ENCODE results near the gene MARCHF7. TPM values are rescaled to one million over a fixed set of nuclear protein-coding genes. Genes with fewer than 3 reads are reported as not detected.
"Not testable (repeated sequence)": the region's sequence is repeated elsewhere in the genome, so short reads cannot be mapped to it uniquely, and the experiment has no call there.

MARCHF7 gene
- total RNA-seq, 1 donor from 2014 or later: 67.1 TPM

DNA sequence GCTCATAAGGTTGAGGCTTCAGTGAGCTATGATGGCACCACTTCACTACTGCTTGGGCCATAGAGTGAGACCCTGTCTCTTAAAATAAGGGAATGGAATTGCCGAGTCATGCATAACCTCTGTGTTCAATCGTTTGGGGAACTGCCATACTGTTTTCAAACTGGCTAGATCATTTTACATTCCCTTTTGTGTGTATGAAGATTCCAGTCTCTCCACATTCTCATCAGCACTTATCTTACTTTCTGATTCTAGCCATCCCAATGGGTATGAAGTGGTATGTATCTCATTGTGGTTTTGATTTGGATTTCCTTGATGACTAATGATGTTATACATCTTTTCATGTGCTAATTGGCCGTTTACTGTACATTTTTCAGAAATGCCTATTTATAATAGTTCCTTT lies 23.7 kb downstream of the MARCHF7 start:
- Mint-ChIP-seq H3K27me3 (no peaks in the 10 kb centered on the region), H3K9me3 (no peaks in the 10 kb centered on the region), H3K4me1 (peaks cover 11% of the 10 kb centered on the region), H3K27ac (no peak overlapping the region), H3K36me3 (ENCODE audit: low read depth) (peaks cover 61% of the 10 kb centered on the region), H3K4me3 (no peak overlapping the region)
- DNase-seq: no peak
- intact Hi-C loops (cut with micrococcal nuclease): no loop called here

DNA sequence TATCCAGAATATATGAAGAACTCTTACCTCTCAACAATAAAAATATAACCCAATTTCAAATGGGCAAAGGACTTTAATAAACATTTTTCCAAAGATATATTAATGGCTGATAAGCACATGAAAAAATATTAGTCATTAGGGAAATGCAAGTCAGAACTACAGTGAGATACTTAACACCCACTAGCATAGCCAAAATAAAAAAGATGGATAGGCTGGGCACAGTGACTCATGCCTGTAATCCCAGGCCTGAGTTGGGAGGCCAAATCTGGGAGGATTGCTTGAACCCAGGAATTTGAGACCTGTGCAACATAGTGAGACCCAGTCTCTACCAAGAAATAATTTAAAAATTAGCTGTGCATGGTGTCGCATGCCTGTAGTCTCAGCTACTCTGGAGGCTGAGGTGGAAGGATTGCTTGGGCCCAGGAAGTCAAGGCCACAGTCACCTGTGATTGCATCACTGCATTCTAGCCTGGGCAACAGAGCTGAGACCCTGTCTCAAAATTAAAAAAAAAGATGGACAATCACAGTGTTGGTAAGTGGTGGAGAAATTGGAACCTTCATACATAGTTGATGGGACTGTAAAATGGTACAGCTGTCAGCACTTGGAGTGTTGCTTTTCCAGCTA lies 25.1 kb downstream of the MARCHF7 start:
- no peak for DNase-seq
- intact Hi-C loops (cut with micrococcal nuclease): no loop called here
- no peak overlapping the region for H3K27ac Mint-ChIP-seq
- H3K4me1 Mint-ChIP-seq: peaks cover 11% of the 10 kb centered on the region
- H3K9me3 Mint-ChIP-seq: no peaks in the 10 kb centered on the region
- H3K4me3 Mint-ChIP-seq: no peak overlapping the region
- peaks cover 64% of the 10 kb centered on the region for H3K36me3 Mint-ChIP-seq (ENCODE audit: low read depth)
- H3K27me3 Mint-ChIP-seq: no peaks in the 10 kb centered on the region

DNA sequence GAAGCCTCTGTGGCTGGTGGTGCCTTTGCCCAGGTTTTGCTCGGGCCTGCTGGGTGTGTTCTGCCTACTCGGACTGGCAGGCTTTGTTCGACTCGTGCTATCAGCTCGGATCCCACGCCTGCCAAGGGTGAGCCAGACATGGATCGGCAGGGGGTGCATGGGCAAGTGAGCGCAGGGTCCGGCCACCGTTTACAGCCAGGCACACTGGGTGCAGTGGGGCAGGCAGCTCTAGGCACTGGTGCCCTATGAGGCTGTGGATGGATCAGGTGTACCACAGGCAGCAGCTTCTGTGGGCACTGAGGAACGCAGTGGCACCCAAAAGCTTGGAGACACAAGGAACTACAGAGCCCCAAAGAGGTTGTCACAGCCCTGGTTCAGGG lies 25.6 kb downstream of the MARCHF7 start:
- Mint-ChIP-seq H3K36me3 (ENCODE audit: low read depth) (peaks cover 65% of the 10 kb centered on the region), H3K27me3 (no peaks in the 10 kb centered on the region)

DNA sequence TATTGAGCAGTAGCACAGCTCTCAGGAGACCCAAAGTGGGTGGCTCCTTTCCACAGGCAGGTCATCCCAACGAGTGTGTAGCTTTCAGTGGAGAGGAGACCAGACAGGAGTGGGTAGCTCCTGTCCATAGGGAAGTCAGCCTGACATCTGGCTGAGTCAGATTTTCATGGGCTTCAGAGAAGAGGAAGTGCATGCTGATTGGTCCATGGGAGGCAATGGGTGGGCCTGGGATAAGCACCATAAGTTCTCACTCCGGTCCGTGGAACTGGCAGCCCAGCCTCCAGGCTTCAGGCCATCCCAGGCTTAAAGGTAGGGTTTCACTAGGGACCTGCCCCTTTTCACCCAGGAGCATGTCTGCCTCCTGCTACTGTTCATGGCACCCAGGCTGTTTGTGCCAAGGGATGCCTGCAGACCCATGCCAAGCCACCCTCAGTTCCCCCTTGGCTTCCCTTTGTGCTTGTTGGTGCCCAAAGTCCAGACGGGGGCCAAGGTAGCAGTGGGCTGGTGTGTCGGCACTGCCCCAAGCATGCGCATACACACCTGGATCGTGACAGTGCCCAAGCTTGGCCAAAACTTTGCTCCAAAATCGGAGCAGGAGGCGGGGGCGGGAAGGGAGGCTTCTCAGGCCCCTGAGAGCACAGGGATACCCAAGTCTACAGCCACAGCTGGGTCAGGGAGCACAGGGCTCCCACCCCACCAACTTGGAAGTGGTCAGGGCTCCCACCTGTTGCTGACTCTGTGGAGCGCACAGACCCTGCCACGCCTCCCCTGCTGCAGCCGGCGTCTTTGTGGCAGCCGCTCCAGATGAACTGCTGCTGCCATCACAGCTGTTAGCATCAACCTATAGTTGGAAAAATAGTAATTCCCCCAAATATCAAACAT lies 26.4 kb downstream of the MARCHF7 start:
- Mint-ChIP-seq H3K4me1 (peaks cover 11% of the 10 kb centered on the region), H3K27me3 (no peaks in the 10 kb centered on the region), H3K4me3 (no peak overlapping the region), H3K9me3 (no peaks in the 10 kb centered on the region), H3K36me3 (ENCODE audit: low read depth) (peaks cover 65% of the 10 kb centered on the region), H3K27ac (peak overlapping the region; percentile 11)
- intact Hi-C loops (cut with micrococcal nuclease): no loop called here
- DNase-seq: no peak

More for the DNA sequence above, 25.6 kb downstream of the MARCHF7 start:
- Mint-ChIP-seq H3K4me3 (no peak overlapping the region), H3K27ac (no peak overlapping the region), H3K9me3 (no peaks in the 10 kb centered on the region), H3K4me1 (peaks cover 11% of the 10 kb centered on the region)
- DNase-seq: no peak
- intact Hi-C loops (cut with micrococcal nuclease): no loop called here

DNA sequence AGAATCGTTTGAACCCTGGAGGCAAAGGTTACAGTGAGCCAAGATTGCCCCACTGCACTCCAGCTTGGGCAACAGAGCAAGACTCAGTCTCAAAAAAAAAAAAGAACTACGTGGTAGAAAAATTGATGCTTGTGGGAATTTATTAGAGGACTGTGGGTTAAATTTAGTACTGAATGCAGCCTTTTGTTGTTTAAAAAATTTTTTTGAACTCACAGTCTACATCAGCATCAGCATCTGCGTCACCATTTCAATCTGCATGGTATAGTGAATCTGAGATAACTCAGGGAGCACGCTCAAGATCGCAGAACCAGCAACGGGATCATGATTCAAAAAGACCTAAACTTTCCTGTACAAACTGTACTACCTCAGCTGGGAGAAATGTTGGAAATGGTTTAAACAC lies 30.5 kb downstream of the MARCHF7 start:
- Mint-ChIP-seq H3K4me3 (no peak overlapping the region), H3K27ac (no peak overlapping the region), H3K4me1 (peaks cover 6% of the 10 kb centered on the region), H3K27me3 (no peaks in the 10 kb centered on the region), H3K36me3 (ENCODE audit: low read depth) (peaks cover 60% of the 10 kb centered on the region), H3K9me3 (no peaks in the 10 kb centered on the region)
- intact Hi-C loops (cut with micrococcal nuclease): no loop called here
- no peak for DNase-seq

DNA sequence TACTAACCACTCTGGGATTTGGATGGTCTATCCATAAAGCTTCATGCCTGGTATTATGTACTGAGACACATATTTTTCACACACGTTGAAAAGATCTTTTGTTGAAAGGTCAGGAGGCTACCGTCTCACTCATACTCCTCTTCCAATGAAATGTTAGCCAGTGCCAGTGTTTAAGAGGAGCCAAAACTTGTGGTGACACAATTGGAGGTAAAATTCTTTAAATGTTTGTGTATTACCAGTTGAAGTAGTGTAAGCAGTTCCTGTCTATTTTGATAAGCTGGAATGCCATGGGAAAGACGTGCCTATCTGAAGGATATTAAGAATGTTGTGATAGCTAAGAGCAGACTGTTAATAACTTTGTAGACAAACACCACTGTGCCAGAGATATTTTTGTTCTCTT lies 32.1 kb downstream of the MARCHF7 start:
- DNase-seq: no peak
- peak overlapping the region; percentile 6 for H3K27ac Mint-ChIP-seq
- no peaks in the 10 kb centered on the region for H3K27me3 Mint-ChIP-seq
- no peaks in the 10 kb centered on the region for H3K9me3 Mint-ChIP-seq
- intact Hi-C loops (cut with micrococcal nuclease): no loop called here
- H3K4me1 Mint-ChIP-seq: peaks cover 8% of the 10 kb centered on the region
- no peak overlapping the region for H3K4me3 Mint-ChIP-seq
- H3K36me3 Mint-ChIP-seq (ENCODE audit: low read depth): peaks cover 62% of the 10 kb centered on the region

DNA sequence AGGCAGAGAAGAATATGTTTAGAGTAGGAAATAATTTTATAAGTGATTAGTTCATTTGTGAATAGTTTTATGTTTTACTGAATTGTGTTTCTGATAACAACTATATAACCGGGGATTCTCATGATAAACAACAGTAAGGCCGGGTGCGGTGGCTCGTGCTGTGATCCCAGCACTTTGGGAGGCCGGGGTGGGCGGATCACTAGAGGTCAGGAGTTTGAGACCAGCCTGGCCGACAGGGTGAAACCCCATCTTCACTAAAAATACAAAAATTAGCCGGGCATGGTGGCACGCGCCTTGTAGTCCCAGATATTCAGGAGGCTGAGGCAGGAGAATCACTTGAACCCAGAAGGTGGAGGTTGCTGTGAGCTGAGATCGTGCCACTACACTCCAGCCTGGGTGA lies 32.9 kb downstream of the MARCHF7 start:
- H3K27ac Mint-ChIP-seq; H3K27me3 Mint-ChIP-seq; H3K4me3 Mint-ChIP-seq; H3K9me3 Mint-ChIP-seq; H3K4me1 Mint-ChIP-seq; DNase-seq; intact Hi-C loops (cut with micrococcal nuclease): not testable (repeated sequence)
- peaks cover 62% of the 10 kb centered on the region for H3K36me3 Mint-ChIP-seq (ENCODE audit: low read depth)

DNA sequence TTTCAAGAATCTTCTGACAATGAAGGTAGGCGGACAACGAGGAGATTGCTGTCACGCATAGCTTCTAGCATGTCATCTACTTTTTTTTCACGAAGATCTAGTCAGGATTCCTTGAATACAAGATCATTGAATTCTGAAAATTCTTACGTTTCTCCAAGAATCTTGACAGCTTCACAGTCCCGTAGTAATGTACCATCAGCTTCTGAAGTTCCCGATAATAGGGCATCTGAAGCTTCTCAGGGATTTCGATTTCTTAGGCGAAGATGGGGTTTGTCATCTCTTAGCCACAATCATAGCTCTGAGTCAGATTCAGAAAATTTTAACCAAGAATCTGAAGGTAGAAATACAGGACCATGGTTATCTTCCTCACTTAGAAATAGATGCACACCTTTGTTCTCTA lies 35.8 kb downstream of the MARCHF7 start:
- H3K27me3 Mint-ChIP-seq: no peaks in the 10 kb centered on the region
- H3K9me3 Mint-ChIP-seq: no peaks in the 10 kb centered on the region
- intact Hi-C loops (cut with micrococcal nuclease): no loop called here
- peaks cover 13% of the 10 kb centered on the region for H3K4me1 Mint-ChIP-seq
- no peak overlapping the region for H3K27ac Mint-ChIP-seq
- H3K4me3 Mint-ChIP-seq: no peak overlapping the region
- peaks cover 70% of the 10 kb centered on the region for H3K36me3 Mint-ChIP-seq (ENCODE audit: low read depth)
- no peak for DNase-seq

DNA sequence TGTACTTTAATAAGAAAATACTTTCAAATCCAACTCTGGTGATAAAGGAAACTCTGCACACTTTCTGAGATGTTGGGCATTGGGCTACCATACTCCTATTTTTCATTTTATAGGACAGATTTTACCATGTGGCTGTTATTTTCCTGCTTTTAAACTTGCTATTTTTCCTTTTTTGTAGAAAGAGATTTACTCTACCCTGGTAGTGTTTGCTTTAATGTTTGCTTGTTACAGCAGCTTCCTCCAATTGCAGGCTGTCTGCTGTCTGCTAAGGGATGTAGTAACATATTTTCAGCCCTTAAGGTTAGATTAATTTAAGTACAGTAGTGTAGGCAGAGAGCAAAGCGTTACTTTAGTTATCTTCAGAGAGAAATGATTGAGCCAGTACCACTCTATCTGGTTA lies 38.6 kb downstream of the MARCHF7 start:
- H3K4me1 Mint-ChIP-seq: peaks cover 11% of the 10 kb centered on the region
- H3K9me3 Mint-ChIP-seq: no peaks in the 10 kb centered on the region
- peaks cover 52% of the 10 kb centered on the region for H3K36me3 Mint-ChIP-seq (ENCODE audit: low read depth)
- peak overlapping the region; percentile 17 for H3K27ac Mint-ChIP-seq
- H3K27me3 Mint-ChIP-seq: no peaks in the 10 kb centered on the region
- no peak overlapping the region for H3K4me3 Mint-ChIP-seq
- DNase-seq: no peak
- intact Hi-C loops (cut with micrococcal nuclease): no loop called here

DNA sequence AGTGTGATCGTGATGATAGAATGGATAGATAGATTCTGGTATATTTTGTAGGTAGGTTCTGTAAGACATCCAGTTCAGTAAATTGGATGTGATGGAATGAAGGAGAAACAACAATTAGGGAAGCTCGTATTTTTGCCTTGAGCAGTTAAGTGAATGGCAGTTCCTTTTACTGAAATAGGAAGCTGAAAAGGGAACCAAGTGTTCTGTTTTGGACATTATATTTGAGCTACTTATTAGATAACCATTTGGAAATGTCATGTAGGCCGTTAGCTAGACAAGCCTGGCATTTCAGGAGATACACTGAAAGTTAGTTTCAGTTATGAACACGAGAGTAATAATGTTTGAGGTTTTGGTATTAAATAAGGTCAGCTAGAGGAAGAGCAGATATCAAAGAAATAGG lies 41.5 kb downstream of the MARCHF7 start:
- Mint-ChIP-seq H3K4me3 (no peak overlapping the region), H3K27me3 (no peaks in the 10 kb centered on the region), H3K4me1 (peaks cover 11% of the 10 kb centered on the region), H3K36me3 (ENCODE audit: low read depth) (peaks cover 46% of the 10 kb centered on the region), H3K9me3 (no peaks in the 10 kb centered on the region), H3K27ac (no peak overlapping the region)
- intact Hi-C loops (cut with micrococcal nuclease): no loop called here
- no peak for DNase-seq

DNA sequence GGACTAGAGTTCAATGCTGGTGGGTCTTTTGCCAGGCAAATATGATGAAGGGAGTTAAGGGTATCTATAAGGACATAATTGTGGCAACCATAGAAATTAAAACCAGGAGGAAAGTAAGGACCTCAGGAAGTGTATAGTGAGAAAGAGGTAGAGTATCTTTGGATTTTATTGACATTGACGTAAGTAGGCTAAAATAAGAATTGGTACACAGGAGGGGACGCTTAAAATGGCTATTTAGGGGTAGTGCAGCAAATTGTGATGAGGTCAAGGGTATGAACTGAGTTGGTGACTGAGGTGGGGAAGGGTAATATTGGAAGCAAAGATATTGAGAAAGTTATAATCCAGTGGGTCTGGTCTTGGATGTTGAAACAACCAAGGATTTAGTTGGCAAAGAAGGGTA lies 42.7 kb downstream of the MARCHF7 start:
- H3K27me3 Mint-ChIP-seq: no peaks in the 10 kb centered on the region
- no peak overlapping the region for H3K27ac Mint-ChIP-seq
- intact Hi-C loops (cut with micrococcal nuclease): loop anchor here (5.0 kb wide), 1 partner anchor 43 kb away; the partner anchor contains the start of gene MARCHF7
- H3K4me1 Mint-ChIP-seq: peaks cover 12% of the 10 kb centered on the region
- no peak for DNase-seq
- H3K9me3 Mint-ChIP-seq: no peaks in the 10 kb centered on the region
- H3K36me3 Mint-ChIP-seq (ENCODE audit: low read depth): peaks cover 45% of the 10 kb centered on the region
- no peak overlapping the region for H3K4me3 Mint-ChIP-seq

DNA sequence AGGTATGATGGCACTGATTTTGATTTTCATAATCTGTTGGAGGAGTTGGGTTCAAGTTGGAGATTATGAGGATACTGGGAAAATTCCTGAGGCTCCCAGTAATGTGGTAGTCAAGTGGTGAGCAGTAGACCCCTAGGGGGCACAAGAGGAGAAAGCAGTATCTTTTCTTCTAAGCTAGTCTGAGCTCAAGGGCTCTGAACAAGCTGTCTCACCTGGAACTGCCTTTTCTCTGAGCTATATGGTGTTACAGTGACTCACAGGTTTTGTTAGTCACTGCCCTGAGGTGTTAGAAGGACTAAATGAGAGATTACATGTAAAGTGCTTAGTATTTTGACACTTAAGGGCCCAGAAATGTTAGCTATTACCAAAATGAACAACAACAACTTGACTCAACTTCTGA lies 43.5 kb downstream of the MARCHF7 start:
- no peak overlapping the region for H3K4me3 Mint-ChIP-seq
- DNase-seq: no peak
- H3K27me3 Mint-ChIP-seq: no peaks in the 10 kb centered on the region
- intact Hi-C loops (cut with micrococcal nuclease): loop anchor here (5.0 kb wide), 1 partner anchor 43 kb away; the partner anchor contains the start of gene MARCHF7
- no peak overlapping the region for H3K27ac Mint-ChIP-seq
- H3K9me3 Mint-ChIP-seq: no peaks in the 10 kb centered on the region
- peaks cover 14% of the 10 kb centered on the region for H3K4me1 Mint-ChIP-seq
- peaks cover 50% of the 10 kb centered on the region for H3K36me3 Mint-ChIP-seq (ENCODE audit: low read depth)

DNA sequence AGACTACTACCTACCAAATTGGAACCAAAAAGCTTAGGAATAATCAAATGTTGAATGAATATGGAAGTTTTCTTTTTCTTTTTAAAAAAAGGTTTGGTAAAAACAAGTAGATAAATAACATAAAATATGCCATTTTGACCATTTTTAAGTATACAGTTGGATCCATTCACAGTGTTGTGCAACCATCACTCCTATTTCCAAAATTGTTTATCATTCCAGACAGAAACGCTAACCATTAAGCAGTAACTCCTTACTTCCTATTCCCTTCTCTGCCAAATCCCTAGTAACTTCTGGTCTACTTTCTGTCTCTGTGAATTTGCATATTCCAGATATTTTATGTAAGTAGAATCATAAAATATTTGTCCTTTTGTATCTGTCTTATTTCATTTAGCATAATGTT lies 45.9 kb downstream of the MARCHF7 start:
- Mint-ChIP-seq H3K36me3 (ENCODE audit: low read depth) (peaks cover 39% of the 10 kb centered on the region), H3K4me1 (peaks cover 5% of the 10 kb centered on the region), H3K9me3 (no peaks in the 10 kb centered on the region), H3K27me3 (no peaks in the 10 kb centered on the region), H3K27ac (no peak overlapping the region), H3K4me3 (no peak overlapping the region)
- no peak for DNase-seq
- intact Hi-C loops (cut with micrococcal nuclease): loop anchor here (5.0 kb wide), 1 partner anchor 46 kb away; the partner anchor contains the start of gene MARCHF7

DNA sequence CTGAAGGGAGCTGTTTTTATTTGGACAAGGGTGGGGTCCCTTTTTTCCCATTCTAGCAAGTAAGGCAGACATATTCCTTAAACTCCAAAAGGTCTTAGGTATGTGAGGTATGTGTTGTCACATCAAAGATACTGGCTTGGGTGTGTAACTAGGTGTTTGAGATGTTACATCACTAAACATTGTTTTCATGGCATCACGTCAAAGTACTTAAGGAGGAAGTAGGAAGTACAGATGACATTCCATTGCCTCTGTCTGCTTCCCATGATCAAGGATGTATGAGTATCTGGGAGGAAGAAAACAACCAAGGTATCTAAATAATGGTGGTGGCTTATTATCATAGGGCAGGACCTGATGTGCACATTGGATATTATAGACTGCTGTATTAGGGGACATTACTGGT lies 46.4 kb downstream of the MARCHF7 start:
- H3K27ac Mint-ChIP-seq: no peak overlapping the region
- H3K4me1 Mint-ChIP-seq: peaks cover 7% of the 10 kb centered on the region
- H3K9me3 Mint-ChIP-seq: no peaks in the 10 kb centered on the region
- peaks cover 43% of the 10 kb centered on the region for H3K36me3 Mint-ChIP-seq (ENCODE audit: low read depth)
- H3K4me3 Mint-ChIP-seq: no peak overlapping the region
- no peaks in the 10 kb centered on the region for H3K27me3 Mint-ChIP-seq
- DNase-seq: no peak
- intact Hi-C loops (cut with micrococcal nuclease): loop anchor here (5.0 kb wide), 1 partner anchor 46 kb away; the partner anchor contains the start of gene MARCHF7

Data from activated CD4-positive, alpha-beta T cell treated with anti-CD3 and anti-CD28 coated beads, Interleukin-2, amount 10 ng/mL, durations not matched to agents 24 days and 14 days (primary cell).